GM10248 (cell line): ENCODE data around the gene TBX19.

Experiments used
- CTCF ChIA-PET: fragments of 300-600 bp; sonication (Branson Sonifier 250); formaldehyde crosslinking; extraction: SDS; loops from one replicate; lab custom pipeline; 2021; ENCODE audit warnings: antibody characterized with exemption; lab: Yijun Ruan, JAX
- POLR2A ChIA-PET: fragments of 350-650 bp; sonication (Branson Sonifier 250); formaldehyde crosslinking; extraction: SDS; loops from one replicate; lab custom pipeline; 2020; ENCODE audit warnings: antibody characterized with exemption; lab: Yijun Ruan, JAX
- DNase-seq: peaks from one replicate; pipeline ENCODE4 v3.0.0; 2012; ENCODE audit errors: extremely low spot score
- CTCF ChIP-seq: IDR thresholded peaks from 2 replicates; pipeline ENCODE4 v1.5.1; 2012; ENCODE audit warnings: mild to moderate bottlenecking, low read depth; ENCODE audit errors: extremely low read depth, missing control alignments, control extremely low read depth

The TBX19 gene

DNA sequence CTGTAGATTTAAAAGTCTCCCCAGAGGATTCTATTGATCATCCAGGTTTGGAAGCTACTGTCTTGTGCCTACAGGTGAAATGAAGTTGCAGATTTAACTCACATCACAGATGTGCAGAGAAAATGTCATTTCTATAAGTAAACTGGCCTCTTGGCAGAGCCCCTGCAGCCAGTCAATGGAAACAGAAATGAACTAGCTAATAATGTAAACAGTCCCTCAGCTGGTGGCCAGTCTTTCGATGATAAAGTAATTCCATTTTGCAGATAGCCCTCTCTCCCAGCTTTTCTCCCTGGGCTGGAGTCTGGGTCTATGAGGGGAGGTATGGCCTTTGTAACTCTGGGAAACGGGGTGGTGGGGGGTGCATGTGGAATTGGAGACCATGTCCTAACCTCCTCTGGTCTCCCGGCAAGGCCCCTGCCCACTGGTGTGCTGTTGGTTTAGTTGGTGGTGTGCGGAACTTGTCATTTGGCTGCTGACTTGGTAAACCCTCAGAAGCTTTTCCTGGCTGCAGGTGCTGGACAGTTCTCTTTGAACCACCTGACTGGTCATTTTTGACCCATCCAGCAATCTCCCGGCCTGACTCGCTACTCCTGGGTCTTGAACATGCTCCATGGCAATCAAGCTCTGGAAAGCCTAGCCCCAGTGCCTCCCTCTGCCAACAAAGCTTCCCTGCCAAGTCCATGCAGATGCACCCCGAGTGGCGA lies 14.9 kb downstream of the TBX19 start:
- ChIA-PET POLR2A (no interaction called here), CTCF (interaction anchor here (0.8 to 1.5 kb wide), 6 partner anchors 9 to 213 kb away, joined by 3 to 4 read pairs (median 3); no protein-coding TSS in a partner anchor)
- no peak for TF ChIP-seq CTCF
- no peak for DNase-seq

GRCh38 chr1:168297019-168297730 lies 16.5 kb downstream of the TBX19 start:
- CTCF ChIA-PET: interaction anchor here (0.7 kb wide), 1 partner anchor 38 kb away, joined by 3 read pairs; no protein-coding TSS in a partner anchor
- no peak for DNase-seq
- no peak for TF ChIP-seq CTCF
- POLR2A ChIA-PET: no interaction called here

DNA sequence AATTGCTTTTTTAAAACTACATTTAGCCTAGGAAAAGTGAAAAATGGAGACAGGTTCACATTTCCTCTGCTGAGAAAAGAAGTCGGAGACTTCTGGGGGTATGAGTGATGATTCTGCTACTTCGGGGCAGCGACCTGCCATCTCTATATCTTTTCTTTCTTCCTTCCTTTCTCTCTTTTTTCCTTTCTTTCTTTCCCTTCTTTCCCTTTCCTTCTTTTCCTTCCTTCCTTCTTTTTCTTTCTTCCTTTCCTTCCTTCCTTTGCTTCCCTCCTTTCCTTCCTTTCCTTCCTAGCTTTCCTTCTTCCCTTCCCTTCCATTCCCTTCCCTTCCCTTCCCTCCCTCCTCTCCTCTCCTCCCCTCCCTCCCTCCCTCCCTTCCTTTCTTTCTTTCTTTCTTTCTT lies 17.8 kb downstream of the TBX19 start:
- CTCF ChIA-PET: no interaction called here
- no peak for TF ChIP-seq CTCF
- no peak for DNase-seq
- POLR2A ChIA-PET: no interaction called here

GRCh38 chr1:168300626-168301025 lies 19.9 kb downstream of the TBX19 start:
- DNase-seq: no peak
- no peak for TF ChIP-seq CTCF
- ChIA-PET POLR2A (no interaction called here), CTCF (interaction anchor here (1.6 kb wide), 1 partner anchor 11 kb away, joined by 4 read pairs; no protein-coding TSS in a partner anchor)

DNA sequence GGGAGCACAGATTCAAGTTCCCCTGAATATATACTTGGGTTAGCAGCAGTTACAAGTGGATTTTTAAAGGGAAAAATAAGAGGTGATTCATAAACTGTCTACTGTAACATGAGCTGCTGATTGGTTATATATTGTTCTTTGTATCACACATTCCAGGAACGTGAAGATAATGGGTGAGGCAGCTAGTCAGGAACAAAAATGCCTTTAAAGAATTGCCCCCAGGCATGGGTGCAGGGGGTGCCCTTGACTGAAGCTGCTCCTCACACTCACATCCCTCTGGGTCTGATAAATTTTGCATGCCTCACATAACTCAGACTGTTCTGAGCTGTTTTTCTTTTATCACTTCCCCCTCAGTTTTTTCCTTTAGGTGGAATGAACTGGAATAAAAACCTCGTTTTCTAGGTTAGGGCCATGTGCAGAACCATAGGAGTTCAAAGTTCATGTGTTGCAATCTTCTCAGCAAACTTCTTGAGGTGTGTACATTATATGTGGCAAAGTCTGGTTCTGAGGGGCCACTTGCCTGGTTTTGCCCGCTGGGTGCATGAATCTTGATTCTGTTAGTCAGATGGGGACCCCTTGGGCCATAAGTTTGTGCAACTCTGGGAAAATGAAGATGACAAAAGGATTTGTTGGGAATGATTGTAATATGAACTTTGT lies 21.1 kb downstream of the TBX19 start:
- CTCF ChIA-PET: interaction anchor here (1.1 to 1.6 kb wide), 2 partner anchors 10 to 67 kb away, joined by 3 to 4 read pairs; no protein-coding TSS in a partner anchor
- POLR2A ChIA-PET: no interaction called here
- no peak for TF ChIP-seq CTCF
- no peak for DNase-seq
